HG02623 (cell line): ENCODE results near the gene SEC14L6.

Experiments used
- ATAC-seq: cut with Tn5 transposase; IDR thresholded peaks from one replicate; pipeline ENCODE4 v1.9.1; 2021; ENCODE audit warnings: moderate library complexity; ENCODE audit not compliant: unreplicated experiment

Gene SEC14L6

GRCh38 chr22:30538280-30538679, 8.3 kb downstream of the SEC14L6 start:
- no peak for ATAC-seq

- no peak for ATAC-seq
Observed at GRCh38 chr22:30537083-30537731, 9.3 kb downstream of the SEC14L6 start.

GRCh38 chr22:30535182-30535581, 11.4 kb downstream of the SEC14L6 start:
- ATAC-seq, result no peak

DNA sequence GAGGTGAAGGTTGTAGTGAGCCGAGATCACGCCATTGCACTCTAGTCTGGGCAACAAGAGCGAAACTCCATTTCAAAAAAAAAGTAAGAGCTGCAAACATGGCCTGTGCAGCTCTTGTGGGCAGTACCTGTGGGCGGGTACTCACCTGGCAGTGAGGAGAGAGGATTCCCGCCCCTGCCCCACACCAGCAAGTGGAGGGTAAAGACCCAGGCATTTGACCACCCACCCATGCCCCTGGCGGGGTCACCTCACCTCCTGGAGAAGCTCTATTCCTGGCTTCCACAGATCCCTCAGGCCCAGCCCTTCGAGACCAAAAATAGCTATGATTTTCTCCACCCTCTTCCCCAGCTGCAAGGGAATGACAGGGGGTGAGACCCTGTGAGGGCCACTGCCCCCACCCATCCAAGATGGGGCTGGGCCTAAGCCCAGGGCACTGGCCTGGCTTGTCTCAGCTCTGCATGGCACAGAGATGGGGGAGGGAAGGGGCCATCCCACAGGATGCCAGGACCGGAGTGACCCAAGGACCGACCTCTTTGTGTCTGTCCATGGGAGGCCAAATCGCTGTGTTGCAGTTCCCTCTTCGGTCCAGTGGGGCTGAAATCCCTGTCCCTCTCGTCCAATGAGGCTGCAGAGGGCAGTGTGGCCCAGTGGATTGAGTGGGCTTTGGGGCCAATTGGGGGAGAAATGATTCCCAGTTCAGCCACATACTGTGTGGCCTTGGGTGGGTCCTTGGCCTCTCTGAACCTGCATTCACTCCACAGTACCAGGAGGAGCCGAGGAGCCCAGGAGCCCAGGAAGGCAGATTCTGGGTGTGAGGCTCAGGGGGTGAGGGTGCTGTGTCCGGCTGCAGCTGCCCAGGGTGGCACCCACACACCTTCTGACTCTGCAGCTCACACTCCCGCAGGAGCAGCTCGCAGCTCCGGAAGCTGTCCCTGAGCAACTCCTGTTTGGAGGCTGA, 14.6 kb downstream of the SEC14L6 start:
- no peak for ATAC-seq

DNA sequence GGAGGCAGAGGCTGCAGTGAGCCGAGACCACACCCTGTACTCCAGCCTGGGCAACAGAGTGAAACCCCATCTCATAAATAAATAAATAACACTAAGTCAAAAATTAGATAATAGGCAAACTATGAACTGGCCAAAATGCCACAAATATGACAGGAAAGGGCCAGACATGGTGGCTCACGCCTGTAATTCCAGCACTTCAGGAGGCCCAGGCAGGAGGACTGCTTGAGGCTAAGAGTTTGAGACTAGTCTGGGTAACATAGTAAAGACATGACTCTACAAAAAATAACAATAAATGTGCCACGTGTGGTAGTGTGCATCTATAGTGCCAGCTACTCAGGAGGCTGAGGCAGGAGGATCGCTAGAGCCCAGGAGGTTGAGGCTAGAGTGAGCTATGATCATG, 19.9 kb downstream of the SEC14L6 start:
- no peak for ATAC-seq

DNA sequence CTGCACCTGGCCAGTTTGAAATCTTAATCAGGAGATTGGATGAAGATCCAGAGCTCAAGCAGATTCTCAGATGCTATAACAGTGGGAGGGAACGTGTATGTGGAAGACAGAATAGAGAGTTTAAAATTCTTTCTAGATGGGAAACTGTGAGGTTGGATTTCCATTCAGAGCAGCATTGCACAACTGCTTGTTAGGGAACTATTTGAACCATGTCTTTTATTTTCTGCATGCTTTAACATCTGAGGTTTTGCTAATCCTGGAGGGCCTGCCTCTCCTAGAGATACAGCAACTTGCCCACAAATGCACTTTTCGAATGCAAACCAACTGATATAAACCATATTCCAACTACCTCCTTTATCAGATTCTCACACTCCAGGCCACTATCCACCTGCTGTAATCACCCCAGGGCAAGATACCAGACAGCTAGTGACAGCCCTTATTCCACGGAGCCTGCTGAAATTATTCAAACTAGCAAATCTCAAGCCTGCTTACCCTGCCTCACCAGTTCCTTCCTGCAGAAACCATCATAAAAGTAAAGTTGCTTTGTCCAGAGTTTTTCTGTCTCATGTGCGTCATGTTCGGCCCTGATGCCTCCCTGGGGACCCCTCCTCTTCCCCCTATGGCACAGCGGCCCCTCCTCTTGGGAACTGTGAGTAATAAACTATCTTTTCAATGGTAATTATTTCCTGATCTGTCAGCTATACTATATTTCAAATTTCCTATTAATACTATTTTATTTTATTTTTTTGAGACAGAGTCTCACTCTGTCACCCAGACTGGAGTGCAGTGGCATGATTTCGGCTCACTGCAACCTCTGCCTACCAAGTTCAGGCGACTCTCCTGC, 22.7 kb downstream of the SEC14L6 start:
- no peak for ATAC-seq

DNA sequence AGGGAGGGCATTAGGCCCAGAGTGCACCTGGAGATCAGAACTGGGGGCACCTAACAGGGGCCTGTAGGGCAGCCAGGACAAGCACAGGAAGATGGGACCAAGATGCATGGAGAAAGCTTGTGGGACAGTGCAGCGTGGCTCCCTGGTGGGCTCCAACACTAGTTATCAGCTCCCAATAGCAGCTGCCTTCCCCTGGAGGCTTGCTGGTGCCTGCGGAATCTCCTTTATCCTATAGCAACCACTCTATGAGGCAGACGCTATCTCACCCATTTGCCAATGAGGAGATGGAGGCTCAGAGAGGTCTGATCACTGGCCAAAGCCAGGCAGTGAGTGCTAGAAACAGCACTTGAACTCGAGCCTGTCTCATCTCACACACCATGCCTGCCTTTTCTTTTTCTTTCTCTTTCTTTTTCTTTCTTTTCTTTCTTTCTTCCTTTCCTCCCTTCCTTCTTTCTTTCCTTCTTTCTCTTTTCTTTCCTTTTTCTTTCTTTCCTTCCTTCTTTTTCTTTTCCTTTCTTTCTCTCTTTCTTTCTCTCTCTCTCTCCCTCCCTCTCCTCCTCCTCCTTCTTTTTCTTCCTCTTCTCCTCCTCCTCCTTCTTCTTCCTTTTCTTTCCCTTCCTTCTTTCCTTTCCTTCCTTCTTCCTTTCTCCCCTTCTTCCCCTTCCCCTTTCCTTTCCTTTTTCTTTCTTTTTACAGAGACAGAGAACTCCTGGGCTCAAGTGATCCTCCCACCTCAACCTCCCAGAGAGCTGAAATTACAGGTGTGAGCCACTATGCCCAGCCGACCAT, 25.0 kb downstream of the SEC14L6 start:
- ATAC-seq, result no peak

GRCh38 chr22:30519842-30520425, 26.6 kb downstream of the SEC14L6 start:
- ATAC-seq, result no peak

- no peak for ATAC-seq
Observed at GRCh38 chr22:30516731-30517130, 29.8 kb downstream of the SEC14L6 start.

GRCh38 chr22:30516273-30516672, 30.3 kb downstream of the SEC14L6 start:
- ATAC-seq, result no peak

GRCh38 chr22:30514252-30514651, 32.3 kb downstream of the SEC14L6 start:
- ATAC-seq, result no peak

GRCh38 chr22:30513462-30513861, 33.1 kb downstream of the SEC14L6 start:
- ATAC-seq, result no peak

- no peak for ATAC-seq
Observed at GRCh38 chr22:30511911-30512310, 34.6 kb downstream of the SEC14L6 start.

GRCh38 chr22:30511109-30511508, 35.4 kb downstream of the SEC14L6 start:
- ATAC-seq, result no peak

- no peak for ATAC-seq
Observed at GRCh38 chr22:30508216-30508615, 38.3 kb downstream of the SEC14L6 start.

DNA sequence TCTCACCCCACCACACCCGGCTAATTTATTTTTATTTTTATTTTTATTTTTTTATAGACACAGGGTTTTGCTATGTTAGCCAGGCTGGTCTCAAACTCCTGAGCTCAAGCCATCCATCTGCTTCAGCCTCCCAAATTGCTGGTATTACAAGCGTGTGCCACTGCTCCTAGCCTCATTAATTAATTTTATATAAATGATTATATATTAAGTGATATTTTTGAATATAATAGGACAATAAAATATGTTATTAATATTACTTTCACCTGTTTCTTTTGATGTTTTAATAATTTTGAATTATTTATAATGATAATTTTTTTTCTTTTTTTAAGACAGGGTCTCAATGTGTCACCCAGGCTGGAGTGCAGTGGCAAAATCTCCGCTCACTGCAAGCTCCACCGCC, 38.9 kb downstream of the SEC14L6 start:
- no peak for ATAC-seq

DNA sequence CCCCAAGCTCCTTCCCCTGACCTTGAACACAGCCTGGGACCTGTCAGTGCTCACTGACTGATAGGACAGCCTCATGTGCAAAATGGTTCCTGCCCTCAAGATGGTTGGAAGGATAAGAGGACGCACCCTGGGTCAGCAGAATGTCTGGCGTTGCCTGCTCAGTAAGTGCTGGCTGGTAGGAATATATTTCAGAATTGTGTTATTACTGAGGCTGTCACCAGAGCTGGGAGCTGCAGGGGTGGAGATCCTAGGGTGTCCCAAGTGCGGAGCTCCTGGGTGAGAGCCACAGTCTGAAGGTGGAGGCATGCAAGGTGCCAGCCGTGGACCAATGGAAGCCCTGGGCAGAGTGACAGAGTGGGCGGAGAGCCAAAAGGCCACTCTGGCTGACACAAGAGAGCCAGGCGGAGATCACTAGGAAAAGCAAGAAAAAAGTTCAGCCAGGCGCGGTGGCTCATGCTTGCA, 40.0 kb downstream of the SEC14L6 start:
- ATAC-seq, result no peak

DNA sequence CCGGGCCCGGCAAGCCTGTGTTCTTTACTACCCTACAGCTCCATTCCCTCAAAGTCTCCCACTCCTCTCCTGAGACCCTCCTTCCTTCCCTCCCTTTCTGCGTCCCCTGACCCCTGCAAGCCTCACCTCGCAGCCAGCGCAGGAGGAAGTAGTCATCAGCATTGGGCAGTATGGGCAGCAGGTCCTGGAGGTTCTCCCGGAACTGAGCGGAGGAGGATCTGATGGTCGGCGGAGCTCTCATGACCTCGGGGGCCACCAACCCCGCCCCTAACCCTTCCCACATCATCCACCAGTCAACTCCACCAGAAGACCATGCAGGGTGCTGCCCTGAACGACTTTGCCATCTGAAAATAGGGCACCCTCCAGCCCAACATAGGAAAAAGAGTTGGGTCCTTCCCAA, 43.0 kb downstream of the SEC14L6 start:
- ATAC-seq, result no peak

DNA sequence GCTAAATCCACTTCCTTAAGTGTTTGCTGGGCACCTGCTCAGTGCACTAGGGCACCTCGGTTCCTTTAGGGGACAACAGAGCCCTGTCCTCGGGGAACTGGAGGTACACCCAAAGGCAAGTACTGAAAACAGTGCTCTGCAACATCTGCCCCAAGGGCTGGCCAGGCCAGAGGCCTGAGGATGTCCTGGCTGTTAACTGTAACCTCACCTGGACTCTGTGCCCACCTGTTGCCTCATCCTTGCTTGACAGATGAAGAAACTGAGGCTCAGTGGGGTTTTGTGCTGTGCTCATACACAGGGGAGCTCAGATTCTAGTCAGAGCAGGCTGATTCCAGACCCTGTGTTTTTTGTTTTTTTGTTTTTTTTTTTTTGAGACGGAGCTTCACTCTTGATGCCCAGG, 43.6 kb downstream of the SEC14L6 start:
- ATAC-seq, result no peak

DNA sequence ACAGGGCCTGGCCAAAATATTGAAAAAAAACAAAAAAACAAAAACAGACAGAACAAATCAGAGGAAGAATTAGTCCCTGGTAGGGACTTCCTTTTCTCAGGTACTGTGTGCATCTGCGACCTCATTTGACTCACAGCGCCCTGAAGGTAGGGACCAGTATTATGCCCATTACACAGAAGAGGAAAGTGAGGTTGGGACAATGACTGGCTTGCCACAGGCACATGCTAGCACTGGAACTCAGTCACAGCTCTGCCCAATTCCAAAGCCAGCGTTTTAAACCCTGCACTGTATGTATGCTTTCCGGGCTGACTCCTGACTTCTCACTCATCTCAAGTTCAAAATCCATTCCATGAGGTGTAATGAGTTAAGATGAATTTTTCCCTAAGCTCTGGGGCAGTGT, 44.4 kb downstream of the SEC14L6 start:
- ATAC-seq, result no peak
